Ecto neural progenitor cell (in vitro differentiated cells): ENCODE data around the gene ICE1.
"Not testable (repeated sequence)": the region's sequence is repeated elsewhere in the genome, so short reads cannot be mapped to it uniquely, and the experiment has no call there.

ENCODE experiments used
- DNase-seq: peaks from one replicate; pipeline ENCODE4 v3.0.0-alpha.2; 2018; ENCODE audit warnings: low spot score

ICE1 gene, protein sequence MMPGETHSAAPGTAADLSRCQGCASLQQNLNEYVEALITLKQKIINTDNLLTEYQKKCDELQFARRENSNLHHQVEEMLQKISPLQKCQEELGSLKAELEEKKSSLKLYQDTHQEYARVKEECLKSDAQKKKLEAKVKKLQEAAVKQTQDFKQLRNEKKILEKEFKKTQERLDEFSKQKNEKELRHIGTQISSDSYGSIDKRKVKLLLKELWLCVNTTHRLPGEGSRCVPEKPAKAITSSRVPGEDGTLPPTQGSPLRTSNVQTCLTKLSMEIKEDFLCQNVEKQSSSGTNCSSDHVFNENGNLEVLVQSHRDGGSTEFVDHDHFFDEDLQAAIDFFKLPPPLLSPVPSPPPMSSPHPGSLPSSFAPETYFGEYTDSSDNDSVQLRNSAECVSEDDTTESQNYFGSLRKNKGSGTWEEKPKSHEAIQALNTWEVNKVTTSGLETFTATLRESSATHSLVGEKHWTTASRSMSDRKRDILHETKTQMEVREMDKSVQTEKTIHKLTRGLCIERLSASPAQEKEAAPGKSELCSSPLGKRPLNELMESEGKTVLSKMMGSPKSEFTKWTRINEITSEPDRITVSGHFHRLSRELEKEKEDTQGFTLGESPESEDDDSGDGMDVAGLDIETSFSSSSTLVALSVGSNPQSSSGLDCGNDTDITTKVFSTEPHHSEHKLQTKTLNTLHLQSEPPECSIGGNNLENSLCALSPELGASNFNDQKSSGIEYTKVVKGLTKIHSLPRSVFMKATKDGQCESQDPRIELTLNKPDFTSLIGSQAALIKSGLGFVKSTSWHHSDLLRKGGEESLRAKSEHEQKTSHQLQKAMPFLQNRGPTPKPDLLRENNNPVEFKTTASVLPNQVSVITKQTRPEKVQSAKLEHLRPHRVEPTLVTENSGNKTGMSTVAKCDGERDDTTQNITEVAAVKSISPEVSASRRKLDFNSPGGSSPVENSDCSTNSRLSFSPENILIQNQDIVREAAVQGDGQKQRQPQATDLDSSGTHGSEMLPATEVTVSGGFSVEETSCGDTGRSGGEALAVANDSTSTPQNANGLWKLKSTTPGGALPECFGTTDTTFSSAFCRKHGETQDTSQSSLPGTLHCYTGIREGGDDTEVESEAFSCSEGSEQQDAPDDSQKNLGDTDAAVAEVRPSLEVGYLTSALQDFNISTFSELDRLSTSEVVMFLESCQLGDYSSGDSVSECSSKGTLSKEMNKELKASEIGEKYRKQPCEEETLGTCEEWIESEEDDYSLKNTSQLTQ (N-terminal part only)

DNA sequence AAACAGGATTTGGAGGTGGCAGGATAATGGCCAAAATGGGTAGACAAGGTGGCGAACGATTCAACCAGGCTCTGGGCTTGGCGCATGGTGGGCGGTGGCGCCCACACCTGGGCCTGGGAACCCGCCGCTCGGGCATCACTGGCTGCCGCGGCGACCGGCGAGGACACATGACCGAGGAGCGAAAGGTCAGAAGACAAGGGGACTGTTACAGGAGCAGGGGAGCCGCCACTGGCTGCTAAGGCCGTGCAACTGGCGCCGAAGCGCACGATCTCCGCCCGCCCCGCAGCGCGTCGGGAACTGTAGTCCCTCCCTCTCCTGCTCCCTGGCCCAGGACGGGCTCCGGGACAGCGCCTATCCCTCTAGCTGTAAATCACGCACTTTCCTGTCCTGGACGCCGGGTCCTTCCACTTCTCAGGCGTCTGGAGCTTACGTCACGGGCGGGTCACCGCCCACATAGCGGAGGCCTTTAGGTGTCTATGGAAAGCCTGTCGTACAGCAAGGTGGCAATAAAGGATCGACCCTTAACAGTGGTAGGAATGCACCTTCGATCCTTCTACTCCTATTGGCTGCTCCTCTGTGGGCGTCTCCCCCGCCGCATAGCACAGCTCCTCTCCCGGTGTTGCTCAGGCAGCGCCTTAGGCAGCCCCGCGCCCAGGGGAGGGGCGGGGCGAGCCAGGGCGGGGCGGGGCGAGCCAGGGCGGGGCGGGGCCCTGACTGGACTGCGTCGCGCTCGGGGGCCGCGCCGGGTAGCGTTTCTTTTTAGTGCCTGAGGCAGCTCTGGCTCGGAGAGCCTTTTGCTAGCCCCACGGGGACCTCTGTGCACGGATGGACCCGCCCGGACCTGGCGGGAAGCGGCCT lies at the start of gene ICE1:
TSS of gene ICE1 (plus strand) at position 717 of the 858 bp plus-strand sequence. CDS start 239 bp downstream, outside the sequence.
- DNase-seq = peak; percentile 97

DNA sequence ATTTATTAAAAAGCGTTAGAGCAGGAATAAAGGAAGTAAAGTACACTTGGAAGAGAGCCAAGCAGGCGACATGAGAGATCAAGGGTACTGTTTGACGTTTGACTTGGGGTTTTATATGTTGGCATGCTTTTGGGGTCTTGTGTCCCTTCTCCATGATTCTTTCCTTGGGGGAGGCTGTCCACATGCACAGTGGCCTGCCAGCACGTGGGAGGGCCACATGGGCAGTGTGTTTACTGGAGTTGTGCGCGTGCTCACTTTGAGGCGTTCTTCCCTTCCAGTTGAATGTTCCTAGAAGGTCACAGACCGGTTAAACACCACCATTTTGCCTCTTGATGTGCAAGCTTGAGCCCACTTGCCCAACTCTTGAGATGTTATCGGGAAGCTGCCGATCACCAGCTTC lies 49.5 kb upstream of the ICE1 start:
- no peak for DNase-seq

DNA sequence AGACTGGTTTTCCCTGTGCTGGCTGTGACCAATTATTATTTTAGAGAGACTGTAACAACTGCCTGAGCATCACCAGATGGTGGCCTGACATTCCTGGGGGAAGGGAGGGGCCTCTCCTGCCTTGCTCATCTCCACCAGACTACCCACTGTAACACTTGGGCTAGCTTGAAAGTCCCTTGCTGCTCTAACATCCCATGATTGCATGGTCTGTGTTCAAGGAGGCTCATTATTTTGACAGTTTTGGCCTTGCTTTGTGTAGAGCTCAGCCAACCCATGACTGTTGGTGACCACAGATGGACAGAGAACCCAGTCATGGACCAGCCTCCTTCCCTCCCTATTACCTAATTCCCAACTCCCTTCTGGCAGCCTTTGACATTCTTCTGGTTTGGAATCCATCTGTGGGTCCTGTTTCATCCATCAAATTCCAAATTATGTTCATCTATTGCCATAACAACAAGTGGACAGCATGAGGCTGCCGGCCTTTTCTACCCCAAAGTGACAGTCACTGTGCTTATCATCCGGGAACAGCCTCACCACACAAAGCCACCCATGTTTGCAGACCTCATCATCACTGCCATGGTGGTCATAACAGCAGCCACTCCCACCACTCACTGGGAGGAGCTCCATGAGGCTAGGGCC lies 49.0 kb upstream of the ICE1 start:
- no peak for DNase-seq

DNA sequence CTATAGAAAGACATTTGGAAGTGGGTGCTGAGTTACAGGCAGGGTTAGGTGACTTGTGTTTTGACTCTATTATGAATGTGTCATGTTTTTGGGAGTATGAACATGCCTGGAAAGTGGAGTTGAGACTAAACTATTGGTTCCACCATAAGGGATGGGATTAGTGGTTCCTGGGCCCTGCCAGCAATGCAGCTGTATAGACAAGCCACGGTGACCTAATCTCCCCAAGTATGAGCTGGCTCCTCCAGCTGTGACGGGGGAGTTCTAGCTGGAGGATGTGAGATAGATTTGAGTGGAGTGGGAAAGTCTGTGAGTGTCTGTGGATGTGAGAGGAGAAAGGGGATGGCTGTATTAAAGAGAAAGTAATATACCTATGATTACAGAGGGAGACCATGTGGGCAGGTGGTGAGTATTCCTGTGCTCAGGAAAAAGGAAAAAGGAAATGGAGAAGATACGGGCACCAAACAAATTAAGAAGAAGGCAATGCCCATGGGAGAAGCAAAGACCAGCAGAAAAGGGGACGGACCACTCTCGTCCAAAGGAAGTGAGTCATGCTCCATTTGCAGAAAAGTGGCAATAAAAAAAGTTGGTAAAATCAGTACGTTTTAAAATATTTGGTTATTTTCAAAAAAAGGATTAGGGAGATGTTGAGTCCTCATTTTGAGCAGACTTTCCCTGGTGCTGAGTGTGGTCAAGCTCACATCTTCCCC lies 48.3 kb upstream of the ICE1 start:
- DNase-seq = no peak

DNA sequence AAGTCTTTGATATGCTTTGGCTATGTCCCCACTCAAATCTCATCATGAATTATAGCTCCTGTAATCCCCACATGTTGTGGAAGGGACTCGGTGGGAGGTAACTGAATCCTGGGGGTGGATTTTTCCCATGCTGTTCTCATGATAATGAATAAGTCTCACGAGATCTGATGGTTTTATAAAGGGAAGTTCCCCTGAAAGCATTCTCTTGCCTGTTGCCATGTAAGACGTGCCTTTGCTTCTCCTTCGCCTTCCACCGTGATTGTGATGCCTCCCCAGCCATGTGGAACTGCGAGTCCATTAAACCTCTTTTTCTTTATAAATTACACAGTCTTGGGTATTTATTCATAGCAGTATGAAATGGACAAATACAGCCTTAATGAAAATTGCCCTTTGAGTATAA lies 44.7 kb upstream of the ICE1 start:
- no peak for DNase-seq

DNA sequence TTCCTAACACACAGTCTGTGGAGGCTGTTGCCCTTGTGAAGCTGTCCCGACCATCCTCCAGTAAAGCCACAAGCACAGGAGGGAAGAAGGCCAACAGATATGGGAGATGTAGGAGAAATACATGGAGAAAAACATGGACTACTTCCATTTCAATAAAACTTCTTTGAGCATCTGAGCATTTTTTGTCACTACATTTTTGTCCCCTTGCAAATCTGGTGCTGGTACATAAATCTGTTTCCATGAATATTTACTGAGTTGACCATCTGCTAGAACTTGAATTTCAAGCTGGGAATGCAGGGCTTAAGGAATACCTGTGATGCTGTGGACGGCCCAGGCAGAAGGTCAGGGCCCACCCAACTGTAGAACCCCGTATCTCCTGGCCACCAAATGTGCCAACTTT lies 43.9 kb upstream of the ICE1 start:
- no peak for DNase-seq

DNA sequence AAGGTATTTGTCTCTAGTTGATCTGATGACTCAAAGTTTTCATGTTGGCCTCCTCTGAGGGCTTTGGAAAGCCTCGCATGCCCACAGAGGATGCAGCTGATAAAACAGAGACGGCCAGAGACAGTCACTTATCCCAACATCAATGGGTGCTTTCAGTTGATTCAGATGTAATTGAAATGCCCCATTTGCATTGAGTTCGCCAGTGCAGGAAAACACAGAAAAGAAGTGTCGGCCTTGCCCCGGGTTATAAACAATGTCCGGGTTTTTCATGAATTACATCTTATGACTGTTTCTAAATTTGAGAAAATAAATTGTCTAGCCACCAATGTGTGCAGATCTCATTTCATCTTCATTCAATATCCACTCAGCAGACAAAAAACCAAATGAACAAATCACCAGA lies 42.2 kb upstream of the ICE1 start:
- no peak for DNase-seq

DNA sequence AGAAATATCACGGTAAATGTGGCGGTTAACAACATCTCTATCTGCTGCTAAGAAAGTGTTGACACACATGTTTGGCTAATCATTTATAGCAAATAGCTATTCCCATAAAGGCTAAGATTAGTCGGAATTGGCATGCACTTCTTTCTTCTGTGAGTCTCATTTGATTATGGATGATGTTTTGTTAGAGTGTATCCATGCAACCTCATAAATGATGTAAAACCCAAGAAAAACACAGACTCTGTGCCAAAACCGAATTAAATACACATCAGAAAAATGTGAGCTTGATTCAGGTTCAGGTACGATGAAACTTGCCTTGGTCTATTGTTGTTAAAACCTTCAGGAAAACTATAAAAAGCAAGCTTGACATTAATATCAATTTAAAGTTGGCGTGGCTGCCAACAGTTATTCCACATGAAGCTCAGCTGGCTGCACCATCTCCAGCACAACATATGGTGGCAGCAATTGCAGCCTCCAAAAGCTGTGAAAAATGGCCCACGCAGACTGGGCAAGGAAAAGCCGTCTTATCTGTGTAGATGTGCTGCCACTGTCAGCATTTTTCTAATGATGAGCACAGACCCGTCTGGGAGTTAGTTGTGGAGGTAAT lies 41.1 kb upstream of the ICE1 start:
- no peak for DNase-seq

DNA sequence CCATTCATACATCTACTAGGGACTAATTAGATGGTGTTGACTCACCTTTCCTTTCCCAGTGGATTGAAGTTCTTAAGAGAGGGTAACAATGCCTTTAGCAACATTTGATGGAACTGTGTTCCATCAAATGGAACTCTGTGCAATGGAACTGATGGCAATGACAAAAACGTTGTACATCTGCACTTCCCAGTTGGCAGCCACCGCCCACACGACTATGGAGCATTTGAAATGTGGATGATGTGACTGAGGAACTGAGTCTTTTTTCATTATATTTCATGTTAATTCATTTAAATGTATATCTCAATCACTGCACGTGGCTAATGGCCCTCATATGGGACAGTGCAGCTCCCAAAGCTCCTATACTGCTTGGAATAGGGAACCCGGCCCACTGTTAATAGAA lies 39.0 kb upstream of the ICE1 start:
- no peak for DNase-seq

DNA sequence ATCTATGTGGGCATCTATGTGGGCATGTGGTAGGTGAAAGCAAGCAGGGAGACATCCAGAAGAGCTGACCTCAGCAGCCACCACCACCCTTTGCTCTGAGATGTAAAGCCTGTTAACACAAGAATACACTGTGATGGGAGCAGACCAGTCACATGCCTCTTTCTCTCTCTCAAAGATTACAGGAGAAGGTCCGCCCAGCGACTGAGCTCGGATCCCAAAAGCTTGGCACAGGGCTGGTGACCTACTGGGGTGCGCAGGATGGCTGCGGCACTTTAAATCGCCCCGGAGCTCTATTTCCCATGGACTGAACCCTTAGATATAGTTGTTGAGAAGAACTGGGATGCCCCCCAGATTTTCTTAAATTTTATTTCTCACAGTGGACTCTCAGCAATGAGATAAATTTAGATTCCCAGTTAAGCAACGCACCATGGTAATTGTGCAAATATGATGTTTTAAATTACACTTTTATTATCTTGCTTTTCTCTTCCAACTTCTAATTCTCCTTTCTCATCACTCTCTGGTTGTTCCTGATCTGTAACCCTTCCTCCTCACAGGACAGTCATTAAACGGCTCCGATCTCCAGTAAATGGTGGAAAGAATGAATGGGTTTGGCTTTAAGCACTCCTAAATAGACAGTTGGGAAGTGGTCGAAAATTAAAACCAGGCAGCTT lies 37.7 kb upstream of the ICE1 start:
- no peak for DNase-seq

DNA sequence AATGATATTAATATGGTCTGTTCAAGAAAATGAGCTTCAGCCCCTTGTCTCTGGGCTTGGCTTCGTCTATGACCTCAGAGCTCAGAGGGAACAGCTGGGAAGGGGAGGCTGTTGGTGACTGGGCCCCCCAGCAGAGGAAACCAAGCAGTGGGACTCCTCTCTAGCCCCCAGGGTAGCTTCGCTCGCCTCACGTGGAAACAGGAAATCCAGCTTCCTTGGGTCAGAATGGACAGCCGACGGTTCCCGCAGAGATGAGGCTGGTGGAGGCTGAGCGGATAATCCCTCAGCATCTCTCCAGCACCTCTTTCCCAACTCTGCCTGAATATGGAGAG lies 37.2 kb upstream of the ICE1 start:
- no peak for DNase-seq

DNA sequence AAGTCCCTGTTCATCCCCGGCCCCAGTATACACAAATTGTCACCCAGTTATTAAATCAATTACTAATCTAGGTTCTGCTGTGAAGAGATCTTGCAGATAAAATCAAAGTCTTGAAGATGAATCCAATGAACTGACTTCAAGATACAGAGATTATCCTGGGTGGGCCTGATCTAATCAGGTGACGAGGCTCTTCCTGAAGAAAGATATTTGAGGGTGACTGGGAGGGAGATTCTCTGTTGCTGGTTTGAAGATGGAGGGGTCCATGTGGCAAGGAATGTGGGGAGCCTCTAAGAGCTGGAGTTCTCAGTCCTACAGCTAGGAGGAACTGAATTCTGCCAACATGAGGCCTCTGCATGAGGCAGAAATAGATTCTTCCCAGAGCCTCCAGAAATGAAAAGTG lies 36.1 kb upstream of the ICE1 start:
- no peak for DNase-seq

DNA sequence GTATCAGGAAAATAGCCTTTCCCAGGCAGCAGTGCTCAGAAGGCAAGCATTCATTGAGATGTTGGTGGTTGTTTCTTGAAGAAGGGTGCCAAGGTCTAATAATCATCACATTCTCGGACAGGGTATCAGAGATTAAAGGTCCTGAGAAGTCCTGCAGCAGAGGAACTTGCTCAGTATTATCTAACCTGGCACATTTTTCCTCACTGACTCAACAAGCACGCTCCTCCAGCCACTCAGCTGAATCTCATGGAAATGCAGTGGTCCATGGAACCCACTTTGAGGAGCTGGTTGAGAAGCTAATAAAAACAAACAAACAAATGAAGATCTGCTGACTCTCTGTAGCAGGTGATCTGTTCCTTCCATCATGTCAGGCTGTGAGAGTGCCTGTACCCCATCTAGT lies 35.3 kb upstream of the ICE1 start:
- DNase-seq = no peak

DNA sequence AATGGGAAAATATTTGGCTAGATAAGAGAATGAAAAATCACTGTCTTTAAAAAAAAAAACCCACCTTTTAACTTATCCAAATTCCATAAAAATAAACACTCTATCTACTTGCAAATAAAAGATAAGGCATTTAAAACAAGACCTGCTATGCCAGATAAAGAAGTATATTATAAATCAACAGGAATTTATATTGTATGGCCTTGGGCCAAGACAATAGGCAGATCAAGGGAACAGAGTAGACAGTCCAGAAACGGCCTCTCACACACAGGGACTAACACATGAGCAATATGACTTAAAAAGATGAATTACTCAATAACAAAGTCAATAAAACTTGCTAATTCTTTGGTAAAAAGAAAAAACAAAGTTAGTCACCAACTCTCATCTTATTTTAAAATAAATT lies 34.7 kb upstream of the ICE1 start:
- no peak for DNase-seq

DNA sequence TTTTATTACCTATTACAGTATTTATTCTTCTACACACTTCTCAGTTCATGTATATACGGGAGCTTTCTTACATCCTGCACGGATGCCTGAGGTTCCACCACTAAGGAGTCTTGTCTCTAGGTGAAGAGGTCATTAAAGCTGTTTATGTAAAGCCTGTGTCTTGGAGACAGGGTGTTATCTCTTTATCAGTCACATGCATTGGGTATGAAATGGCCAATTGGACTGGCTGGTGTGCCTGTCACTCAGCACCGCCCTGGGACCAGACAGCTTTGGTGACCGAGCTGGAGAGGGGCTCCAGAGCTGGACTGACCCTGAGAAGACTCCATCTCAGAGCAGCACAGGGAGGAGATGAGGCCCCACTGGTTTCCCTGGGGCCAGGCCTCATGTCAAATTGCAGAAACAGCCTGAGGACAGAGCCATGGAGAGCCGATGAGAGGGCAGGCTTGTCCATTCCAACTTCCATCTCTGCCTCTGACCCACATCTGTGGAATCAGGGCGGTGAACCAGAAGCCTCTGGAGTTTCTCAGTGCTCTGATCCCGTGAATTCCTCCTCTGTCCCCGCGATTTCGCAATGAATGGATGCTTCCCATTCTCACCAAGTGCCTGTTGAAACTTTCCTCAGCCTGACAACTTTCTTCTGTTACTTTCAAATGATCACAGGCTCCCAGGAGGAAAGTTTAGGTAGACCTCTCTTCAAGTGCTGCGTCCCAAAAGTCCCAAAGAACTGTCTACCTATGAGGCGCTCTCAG lies 32.2 kb upstream of the ICE1 start:
- DNase-seq = not testable (repeated sequence)

DNA sequence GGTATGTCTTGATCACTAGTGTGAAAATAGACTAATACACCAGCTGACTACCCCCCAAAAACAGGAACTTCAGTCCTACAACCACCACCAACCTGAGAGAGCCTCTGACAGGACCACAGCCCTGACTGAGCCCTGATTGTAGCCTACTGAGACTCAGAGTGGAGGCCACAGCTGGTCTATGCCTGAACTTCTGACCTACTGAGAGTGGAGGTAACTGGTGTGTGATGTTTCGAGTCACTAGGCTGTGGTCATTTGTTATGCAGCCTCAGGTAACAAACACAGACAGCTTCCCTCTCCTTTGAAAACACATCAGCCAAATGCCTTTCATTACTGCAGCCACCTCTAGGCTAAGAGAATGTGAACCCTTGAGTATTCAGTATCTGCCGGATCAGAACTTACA lies 30.0 kb upstream of the ICE1 start:
- DNase-seq = not testable (repeated sequence)

DNA sequence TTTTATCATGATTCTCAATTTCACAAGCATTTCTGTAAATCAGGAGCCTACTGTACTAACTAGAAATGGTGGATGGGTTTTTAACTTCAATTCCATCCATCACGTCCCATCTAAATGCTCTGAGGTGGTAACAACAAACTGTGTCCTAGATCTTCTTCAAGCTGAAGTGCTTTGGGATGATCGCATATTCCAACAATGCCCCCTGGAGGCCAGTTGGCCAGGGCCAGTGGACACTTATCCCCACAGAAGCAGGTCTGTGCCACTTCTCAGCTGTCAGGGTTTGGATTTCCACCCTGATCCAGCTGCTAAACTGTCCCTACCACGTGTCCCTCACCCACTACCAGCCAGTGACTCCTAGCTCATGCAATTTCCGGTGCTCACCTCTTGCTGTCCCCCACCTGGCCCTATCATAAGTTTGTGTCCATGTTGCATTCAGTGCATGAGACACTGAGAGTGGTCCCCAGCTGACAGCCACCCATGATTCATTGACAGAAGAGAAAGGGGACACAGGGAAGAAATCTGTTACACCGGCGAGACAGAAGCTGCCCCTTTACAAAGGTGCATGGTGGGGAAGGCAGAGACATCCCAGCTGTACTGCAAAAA lies 28.0 kb upstream of the ICE1 start:
- DNase-seq = peak; percentile 75

DNA sequence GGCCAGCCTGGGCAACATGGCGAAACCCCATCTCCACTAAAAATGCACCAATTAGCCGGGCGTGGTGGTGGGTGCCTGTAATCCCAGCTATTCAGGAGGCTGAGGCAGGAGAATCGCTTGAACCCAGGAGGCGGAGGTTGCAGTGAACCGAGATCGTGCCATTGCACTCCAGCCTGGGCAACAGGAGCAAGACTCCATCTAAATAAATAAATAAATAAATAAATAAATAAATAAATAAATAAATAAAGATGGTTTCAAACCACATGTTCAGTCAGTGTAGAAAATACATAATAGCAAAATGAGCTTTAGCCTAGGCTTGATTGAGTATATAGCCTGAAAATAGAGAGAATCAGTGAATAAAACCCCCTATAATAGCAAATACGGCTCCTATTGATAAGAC lies 27.4 kb upstream of the ICE1 start:
- DNase-seq = not testable (repeated sequence)
